ENCODE measurements around the gene ARFGAP3. TPM values are rescaled to one million over a fixed set of nuclear protein-coding genes. Genes with fewer than 3 reads are reported as not detected.

ARFGAP3 gene
- 71.2 TPM for polyA plus RNA-seq (2013, experiment 1 of 2; ENCODE audit: insufficient read length)
- 73.3 TPM for polyA plus RNA-seq (2013, experiment 2 of 2; ENCODE audit: insufficient read length)

- DNase-seq = peak; percentile 94
Observed at GRCh38 chr22:42856865-42857704, at the start of gene ARFGAP3. TSS of gene ARFGAP3 (minus strand) at chr22:42857273. CDS start at chr22:42857182, 91 bp downstream.

- no peak for DNase-seq
Observed at GRCh38 chr22:42905702-42906183, 48.7 kb upstream of the ARFGAP3 start.

DNA sequence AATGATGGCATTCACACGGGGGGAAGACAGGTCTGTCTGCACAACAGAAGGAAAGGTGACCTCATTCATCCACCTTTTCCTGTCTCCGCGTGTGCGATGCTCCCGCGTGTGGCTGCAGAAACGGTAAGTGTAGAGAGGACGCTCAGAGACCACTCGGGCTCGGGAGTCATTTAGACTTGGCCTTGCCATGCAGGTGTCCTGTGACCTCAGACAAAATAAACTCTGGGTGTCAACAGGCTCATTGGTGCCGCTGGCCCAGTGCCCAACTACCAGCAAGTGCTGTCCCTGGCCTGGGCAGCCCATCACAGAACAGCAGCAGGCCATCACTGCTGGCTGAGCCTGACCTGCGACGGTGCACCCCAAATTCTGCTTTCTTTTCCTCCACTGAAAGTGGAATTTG lies 48.1 kb upstream of the ARFGAP3 start:
- no peak for DNase-seq

- DNase-seq = no peak
Observed at GRCh38 chr22:42904050-42904449, 47.0 kb upstream of the ARFGAP3 start.

GRCh38 chr22:42902875-42903510 lies 45.9 kb upstream of the ARFGAP3 start:
- peak; percentile 69 for DNase-seq

DNA sequence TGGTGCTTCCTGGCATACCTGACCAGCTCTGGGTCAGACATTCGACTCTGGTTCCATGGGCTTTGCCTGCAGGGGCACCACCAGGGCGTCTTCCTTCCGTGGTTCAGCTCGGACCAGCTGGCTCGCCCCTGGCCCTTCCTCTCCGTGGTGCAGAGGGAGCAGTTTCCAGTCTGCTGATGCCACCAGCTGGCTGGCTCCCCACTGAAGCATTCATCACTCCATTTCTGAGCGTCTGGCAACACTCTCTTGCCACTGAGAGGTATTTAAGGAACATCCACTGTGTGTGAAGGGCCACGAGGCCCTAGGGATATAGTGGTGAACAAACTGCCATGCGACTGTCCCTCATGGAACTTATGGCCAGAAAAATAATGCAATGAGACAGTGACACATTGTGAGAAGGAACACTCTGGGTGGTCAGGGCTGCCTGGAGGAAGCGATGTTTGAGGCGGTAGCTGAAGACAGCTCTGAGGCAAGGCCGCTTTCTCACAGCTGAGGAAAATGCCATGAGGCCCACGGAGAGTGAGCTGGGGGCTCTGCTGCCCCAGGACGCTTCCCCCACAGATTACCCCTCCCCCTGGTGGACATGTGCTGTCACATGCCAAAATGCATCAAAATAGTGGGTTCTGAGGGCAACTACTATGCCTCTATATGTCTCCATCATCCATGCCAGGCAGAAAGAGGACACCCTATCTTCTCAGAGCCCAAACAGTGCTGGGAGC lies 44.9 kb upstream of the ARFGAP3 start:
- DNase-seq = no peak

- no peak for DNase-seq
Observed at GRCh38 chr22:42897960-42898359, 40.9 kb upstream of the ARFGAP3 start.

DNA sequence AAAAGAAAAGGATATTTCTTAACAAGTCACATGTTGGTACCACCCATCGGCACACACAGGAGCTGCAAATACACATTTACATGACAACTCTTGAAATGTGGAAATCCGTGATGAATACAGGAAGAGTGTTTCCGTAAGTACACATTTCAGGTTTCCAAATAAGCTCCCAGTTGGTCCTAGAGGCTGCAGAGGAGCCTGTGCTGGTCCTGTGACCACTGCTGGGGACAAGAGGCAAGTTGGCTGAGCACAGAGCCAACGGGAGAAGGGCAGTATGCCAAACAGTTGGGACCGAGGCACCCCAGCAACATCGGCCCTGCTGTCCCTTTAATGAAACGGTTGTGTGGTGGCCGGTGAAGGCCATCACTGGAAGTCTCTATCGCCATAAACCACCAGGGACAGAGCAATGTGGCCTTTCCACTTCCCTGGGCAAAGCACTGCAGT lies 38.5 kb upstream of the ARFGAP3 start:
- DNase-seq = no peak

DNA sequence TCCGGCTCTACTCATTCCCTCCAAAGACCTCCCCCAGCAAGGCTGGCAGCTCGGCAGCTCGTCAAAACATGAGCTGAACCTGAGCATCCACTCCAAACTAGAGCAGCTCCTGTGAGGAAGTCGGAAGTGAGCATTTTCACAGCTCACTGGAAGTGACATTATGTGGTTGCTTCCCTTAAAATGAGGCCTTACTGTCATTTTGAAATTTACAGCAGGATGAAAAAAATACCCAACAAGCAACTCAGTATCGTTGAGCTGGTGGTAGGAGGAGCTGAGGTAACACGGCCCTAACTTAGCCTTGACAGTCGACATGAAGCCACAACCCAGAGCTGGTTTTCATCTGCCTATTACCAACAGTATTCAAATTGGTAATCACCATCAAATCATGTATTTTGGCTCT lies 38.0 kb upstream of the ARFGAP3 start:
- no peak for DNase-seq

DNA sequence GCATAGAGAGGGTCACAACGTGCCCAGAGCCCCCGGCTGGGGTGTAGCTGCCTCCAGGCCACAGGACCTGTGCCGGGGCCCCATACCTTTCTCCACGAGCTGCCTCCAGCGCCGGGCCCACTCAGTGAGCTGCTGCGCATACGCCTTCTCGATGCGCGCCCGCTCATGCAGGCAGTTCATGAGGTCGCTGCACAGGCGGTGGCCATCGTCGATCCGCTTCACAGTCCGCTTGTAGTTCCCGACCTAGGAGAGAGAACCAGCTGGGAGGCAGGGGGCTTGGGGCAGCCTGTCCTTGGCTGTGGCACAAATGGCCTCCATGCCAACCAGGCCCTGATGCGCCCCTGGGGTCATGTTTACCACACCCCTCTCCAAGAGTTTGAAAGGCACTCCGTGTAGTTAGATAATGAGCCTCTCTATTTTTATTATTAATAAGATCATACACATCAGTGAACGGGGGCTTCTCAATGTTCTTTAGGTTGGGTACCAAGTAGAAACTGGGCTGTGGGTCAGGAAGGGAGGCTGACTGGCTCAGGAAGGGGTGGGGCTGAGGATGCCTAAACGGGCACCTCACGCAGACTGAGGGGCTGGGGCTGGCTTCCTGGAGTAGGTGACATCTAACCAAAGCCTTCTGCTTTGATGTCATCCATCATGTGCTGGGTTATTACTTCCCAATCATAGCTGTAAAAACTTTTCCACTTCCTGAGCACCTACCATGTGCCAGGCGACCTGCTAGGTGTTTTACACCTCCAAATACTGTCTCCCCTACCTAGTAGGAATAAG lies 36.5 kb upstream of the ARFGAP3 start:
- DNase-seq = no peak

DNA sequence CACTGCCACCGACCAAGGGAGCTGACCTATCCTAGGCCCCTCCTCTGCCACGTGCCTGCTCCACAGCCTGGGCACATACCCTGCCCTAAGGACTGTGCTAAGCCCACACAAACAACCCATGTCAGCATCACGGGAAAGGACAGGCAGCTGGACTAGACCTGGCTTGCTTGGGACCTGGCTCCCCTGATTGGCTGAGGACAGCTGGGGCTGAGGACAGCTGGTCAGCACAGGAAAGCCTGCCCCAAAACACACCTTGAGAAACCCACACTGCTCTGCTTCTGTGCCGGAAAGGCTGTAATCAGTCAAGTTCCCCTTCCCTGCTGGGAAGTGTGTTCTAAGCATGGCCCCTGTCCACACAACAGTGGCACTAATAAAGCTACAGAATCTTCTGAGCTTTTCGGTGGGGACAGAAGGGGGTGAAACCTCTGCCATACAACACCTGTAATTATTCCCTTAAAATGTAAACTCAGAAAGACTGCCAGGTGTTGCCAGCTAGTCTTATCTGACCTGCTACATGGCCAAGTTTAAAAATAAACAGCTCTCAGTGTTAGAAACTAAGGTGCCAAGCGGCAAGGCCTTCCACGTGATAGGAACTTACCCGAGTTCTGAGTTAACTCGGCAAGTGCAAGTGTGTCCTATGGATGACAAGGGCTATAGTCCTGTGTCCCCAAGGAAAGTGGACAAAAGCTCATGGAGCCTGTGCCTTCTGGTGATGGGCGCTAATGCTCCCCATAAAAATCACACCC lies 35.7 kb upstream of the ARFGAP3 start:
- no peak for DNase-seq

- no peak for DNase-seq
Observed at GRCh38 chr22:42892156-42892555, 35.1 kb upstream of the ARFGAP3 start.

DNA sequence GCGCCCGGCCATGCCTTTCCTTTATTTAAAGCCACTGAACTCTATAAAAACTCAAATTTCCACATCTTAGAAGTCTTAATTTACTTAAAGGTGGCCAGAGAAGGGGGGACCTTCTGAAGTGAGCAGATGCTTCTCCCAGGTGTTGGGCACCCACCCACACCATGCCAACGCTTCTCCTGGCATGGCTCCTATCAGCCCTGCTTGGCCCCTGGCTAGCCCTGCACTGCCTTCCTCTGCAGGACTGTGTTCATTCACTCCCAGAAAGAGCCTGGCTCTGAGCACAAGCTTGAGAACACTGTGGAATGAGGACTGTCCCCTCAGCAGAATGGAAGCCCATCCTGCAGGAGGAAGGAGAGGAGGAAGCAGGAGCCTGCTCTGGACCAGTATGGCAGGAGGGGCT lies 34.6 kb upstream of the ARFGAP3 start:
- DNase-seq = no peak

DNA sequence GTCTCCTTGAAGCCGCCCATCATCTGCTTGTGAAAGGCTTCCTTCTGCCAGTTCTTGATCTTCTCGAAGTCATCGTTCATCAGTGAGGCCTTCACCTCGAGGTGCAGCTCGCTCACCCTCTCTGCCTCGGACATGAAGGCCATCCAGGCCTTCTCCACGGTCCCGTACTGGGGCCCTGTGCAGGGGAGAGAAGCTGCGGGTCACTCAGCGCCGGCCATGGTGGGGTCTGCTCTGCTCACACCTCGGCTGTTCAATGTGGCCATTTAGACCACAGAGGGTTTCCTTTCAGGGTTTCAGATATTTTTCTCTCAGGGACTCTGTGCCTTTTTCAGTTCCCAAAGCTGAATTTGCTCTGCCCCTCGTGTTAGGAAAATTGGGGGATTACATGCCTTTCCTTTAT lies 33.9 kb upstream of the ARFGAP3 start:
- DNase-seq = no peak

- no peak for DNase-seq
Observed at GRCh38 chr22:42889304-42889703, 32.2 kb upstream of the ARFGAP3 start.

GRCh38 chr22:42887523-42888507 lies 30.7 kb upstream of the ARFGAP3 start:
- no peak for DNase-seq

DNA sequence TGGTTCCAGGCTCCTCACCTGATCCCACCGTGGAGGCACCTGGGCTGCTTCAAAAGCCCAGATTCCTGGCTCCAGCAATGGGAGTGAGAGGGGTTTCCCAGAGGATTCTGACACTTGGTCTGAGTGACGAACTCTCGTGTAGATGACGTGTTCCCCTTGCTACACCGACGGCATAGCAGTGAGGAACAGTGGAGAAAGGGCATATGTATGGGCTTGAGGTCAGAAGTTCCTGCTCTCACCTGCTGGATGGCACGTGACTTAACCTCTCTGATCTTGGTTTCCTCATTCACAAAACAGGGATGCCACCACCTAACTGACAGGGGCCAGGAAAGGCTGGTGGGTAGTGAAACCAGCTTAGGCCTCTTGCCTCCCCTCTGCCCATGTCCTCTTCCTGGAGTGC lies 30.0 kb upstream of the ARFGAP3 start:
- no peak for DNase-seq

- DNase-seq = no peak
Observed at GRCh38 chr22:42885446-42885845, 28.4 kb upstream of the ARFGAP3 start.

DNA sequence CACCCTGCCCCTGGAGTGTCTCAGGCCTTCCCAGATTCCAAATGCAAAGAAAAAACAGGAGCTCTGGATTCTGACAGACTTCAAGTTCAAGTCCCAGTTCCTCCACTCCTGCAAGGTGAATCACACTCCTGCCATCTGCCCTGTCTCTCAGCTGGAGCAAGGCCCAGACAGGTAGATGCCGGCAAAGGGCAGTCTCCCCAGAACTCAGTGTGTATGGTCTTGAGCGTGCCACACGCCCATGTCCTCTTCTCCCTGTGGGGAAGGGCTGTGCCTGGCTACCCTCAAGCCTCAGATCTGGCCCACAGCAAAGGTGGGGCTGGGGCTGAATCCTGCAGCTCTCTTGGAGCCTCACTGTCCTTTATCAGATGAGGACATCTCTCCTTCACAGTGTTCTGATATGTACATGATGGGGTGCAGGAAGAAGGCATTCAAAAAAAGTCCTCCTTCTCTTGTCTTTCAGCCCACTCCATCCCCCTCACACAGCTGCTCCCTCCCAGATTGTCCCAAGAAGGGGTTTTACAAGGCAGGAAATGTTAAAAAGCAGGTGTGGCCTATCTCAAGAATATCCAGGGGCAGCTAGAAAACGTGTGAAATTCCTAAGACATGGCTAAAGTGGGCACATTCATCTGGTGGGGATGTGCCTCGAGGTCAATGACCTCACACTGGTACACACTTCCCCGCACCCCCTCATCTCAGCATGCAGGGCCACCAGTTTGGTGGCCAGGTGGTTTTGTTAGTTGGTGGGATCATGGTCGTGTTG lies 27.7 kb upstream of the ARFGAP3 start:
- no peak for DNase-seq
